Loucy (cell line): Measurements from ENCODE around the gene MVD.

Source experiments
- H2AFZ ChIP-seq: fragments of 200-600 bp; sonication (generic); 2 replicates; pipeline ENCODE4 v1.6.0; 2016; ENCODE audit warnings: antibody characterized with exemption, mild to moderate bottlenecking, low read length, moderate library complexity
- H3F3A ChIP-seq: fragments of 200-600 bp; 2 replicates; pipeline ENCODE4 v1.6.0; 2016; ENCODE audit warnings: antibody characterized with exemption, low read depth, mild to moderate bottlenecking
- H3K27me3 ChIP-seq: fragments of 200-600 bp; sonication (generic); 2 replicates; pipeline ENCODE4 v1.6.1; 2014; ENCODE audit warnings: low read length, mild to moderate bottlenecking; ENCODE audit not compliant: insufficient read depth, poor library complexity, severe bottlenecking
- H3K36me3 ChIP-seq: fragments of 200-600 bp; sonication (generic); 2 replicates; pipeline ENCODE4 v1.6.1; 2016; ENCODE audit warnings: low read length; ENCODE audit not compliant: insufficient read depth
- H3K4me1 ChIP-seq: fragments of 200-600 bp; sonication (generic); 2 replicates; pipeline ENCODE4 v1.5.1; 2014; ENCODE audit warnings: low read length, mild to moderate bottlenecking; ENCODE audit not compliant: insufficient read depth, poor library complexity, severe bottlenecking
- H3K4me2 ChIP-seq: fragments of 200-600 bp; sonication (generic); 2 replicates; pipeline ENCODE4 v1.6.0; 2014; ENCODE audit warnings: antibody characterized with exemption, low read length, low read depth, mild to moderate bottlenecking; ENCODE audit not compliant: poor library complexity, severe bottlenecking
- H3K4me3 ChIP-seq: fragments of 200-600 bp; sonication (generic); 2 replicates; pipeline ENCODE4 v1.5.1; 2014; ENCODE audit warnings: low read length, mild to moderate bottlenecking, mixed read lengths; ENCODE audit not compliant: poor library complexity, severe bottlenecking
- H3K79me2 ChIP-seq: fragments of 200-600 bp; sonication (generic); 2 replicates; pipeline ENCODE4 v1.6.1; 2014; ENCODE audit warnings: low read length; ENCODE audit not compliant: insufficient read depth
- H3K9ac ChIP-seq: fragments of 200-600 bp; sonication (generic); 2 replicates; pipeline ENCODE4 v1.6.0; 2014; ENCODE audit warnings: mild to moderate bottlenecking, low read depth, low read length, moderate library complexity; ENCODE audit not compliant: poor library complexity, severe bottlenecking
- H3K9me2 ChIP-seq: fragments of 200-600 bp; sonication (generic); replicated peaks from 2 replicates; pipeline ENCODE4 v1.6.1; 2016; ENCODE audit warnings: low read depth, low read length, mixed read lengths
- H3K9me3 ChIP-seq: fragments of 200-600 bp; sonication (generic); 2 replicates; pipeline ENCODE4 v1.6.1; 2014; ENCODE audit warnings: mild to moderate bottlenecking, antibody characterized with exemption, low read length, low read depth; ENCODE audit not compliant: insufficient read depth
- H4K20me1 ChIP-seq: fragments of 200-600 bp; sonication (generic); 2 replicates; pipeline ENCODE4 v1.6.0; 2014; ENCODE audit warnings: antibody characterized with exemption, low read length, mild to moderate bottlenecking; ENCODE audit not compliant: insufficient read depth, poor library complexity, severe bottlenecking
- CTCF ChIP-seq: fragments of 200-600 bp; sonication (generic); conservative IDR thresholded peaks from 2 replicates; pipeline ENCODE4 v1.5.1; 2014; ENCODE audit warnings: mild to moderate bottlenecking, antibody characterized with exemption, low read length
- EZH2phosphoT487 ChIP-seq: fragments of 200-600 bp; IDR thresholded peaks from 2 replicates; pipeline ENCODE4 v1.6.1; 2018; ENCODE audit warnings: antibody characterized with exemption, mild to moderate bottlenecking, moderate library complexity, borderline replicate concordance

Gene MVD

GRCh38 chr16:88645941-88646340 lies 16.9 kb downstream of the MVD start:
- Histone ChIP-seq H4K20me1 (peaks cover 12% of the 10 kb centered on the region), H3K9ac (no peak overlapping the region), H3K9me2 (no peaks in the 10 kb centered on the region), H3K79me2 (peaks cover 23% of the 10 kb centered on the region), H3K9me3 (no peaks in the 10 kb centered on the region), H3K27me3 (no peaks in the 10 kb centered on the region), H2AFZ (no peak overlapping the region), H3F3A (no peaks in the 10 kb centered on the region), H3K36me3 (no peaks in the 10 kb centered on the region), H3K4me2 (no peak overlapping the region), H3K4me1 (no peaks in the 10 kb centered on the region), H3K4me3 (no peak overlapping the region)
- TF ChIP-seq CTCF (no peak), EZH2phosphoT487 (no peak)

- no peaks in the 10 kb centered on the region for H3K36me3 ChIP-seq
- H3K4me2 ChIP-seq = no peak overlapping the region
- H3K9ac ChIP-seq = no peak overlapping the region
- no peak for TF ChIP-seq CTCF
- no peak for TF ChIP-seq EZH2phosphoT487
- H3K4me3 ChIP-seq = no peak overlapping the region
- no peaks in the 10 kb centered on the region for H3K27me3 ChIP-seq
- no peaks in the 10 kb centered on the region for H3K4me1 ChIP-seq
- H3F3A ChIP-seq = no peaks in the 10 kb centered on the region
- no peaks in the 10 kb centered on the region for H3K9me3 ChIP-seq
- H4K20me1 ChIP-seq = peaks cover 12% of the 10 kb centered on the region
- no peaks in the 10 kb centered on the region for H3K9me2 ChIP-seq
- H3K79me2 ChIP-seq = peaks cover 20% of the 10 kb centered on the region
- no peak overlapping the region for H2AFZ ChIP-seq
These were observed 17.4 kb downstream of the MVD start for GRCh38 chr16:88645455-88645854.

GRCh38 chr16:88643644-88643932 lies 19.3 kb downstream of the MVD start:
- H3K4me3 ChIP-seq = no peak overlapping the region
- peaks cover 6% of the 10 kb centered on the region; the same call in 1 of the 2 replicates for H3K79me2 ChIP-seq
- H3K4me2 ChIP-seq = no peak overlapping the region
- no peaks in the 10 kb centered on the region for H3K9me3 ChIP-seq
- H3K27me3 ChIP-seq = no peaks in the 10 kb centered on the region
- H3F3A ChIP-seq = no peaks in the 10 kb centered on the region
- H2AFZ ChIP-seq = no peak overlapping the region
- no peak overlapping the region for H3K9ac ChIP-seq
- no peaks in the 10 kb centered on the region for H3K9me2 ChIP-seq
- no peak for TF ChIP-seq EZH2phosphoT487
- TF ChIP-seq CTCF = no peak
- no peaks in the 10 kb centered on the region for H3K36me3 ChIP-seq
- no peaks in the 10 kb centered on the region for H4K20me1 ChIP-seq
- no peaks in the 10 kb centered on the region for H3K4me1 ChIP-seq
